Gastroesophageal sphincter (tissue), 4 donors: ENCODE measurements around the gene HPN. TPM values are rescaled to one million over a fixed set of nuclear protein-coding genes. Genes with fewer than 3 reads are reported as not detected.
A peak's percentile ranks its signal among the peaks of the same experiment; 100 is the strongest.
"Not testable (repeated sequence)": the region's sequence is repeated elsewhere in the genome, so short reads cannot be mapped to it uniquely, and the experiment has no call there.

ENCODE experiments used
- ATAC-seq: fragments of 150-250 bp; one replicate; pipeline ENCODE4 v1.9.1; 2016; ENCODE audit warnings: mild to moderate bottlenecking, moderate library complexity
- H3K27ac ChIP-seq, 4 donors: fragments of 200-600 bp; sonication (generic) in 3 of 4; 1 replicate in 3 of 4; 2 replicates in 1 of 4; pipeline ENCODE4 v1.5.1; 2016 to 2019
- H3K27me3 ChIP-seq: fragments of 200-600 bp; sonication (generic); one replicate; pipeline ENCODE4 v1.5.1; 2019
- H3K36me3 ChIP-seq, 2 donors: fragments of 200-600 bp; sonication (generic); one replicate each; pipeline ENCODE4 v1.5.1; 2019; ENCODE audit warnings: control low read depth in 1 of 2
- H3K4me1 ChIP-seq, 3 donors: fragments of 200-600 bp; sonication (generic); 1 replicate in 2 of 3; 2 replicates in 1 of 3; pipeline ENCODE4 v1.5.1; 2016 to 2019; ENCODE audit warnings: control low read depth in 2 of 3
- H3K4me3 ChIP-seq, 2 donors: fragments of 200-600 bp; sonication (generic); one replicate each; pipeline ENCODE4 v1.5.1; 2019; ENCODE audit warnings: mild to moderate bottlenecking in 1 of 2, moderate library complexity in 1 of 2
- H3K9me3 ChIP-seq, 3 donors: fragments of 200-600 bp; sonication (generic); one replicate each; pipeline ENCODE4 v1.5.1; 2017 to 2019; ENCODE audit warnings: control low read depth in 2 of 3
- EP300 ChIP-seq: sonication (generic); formaldehyde crosslinking; IDR thresholded peaks from one replicate; pipeline ENCODE4 v1.6.1; 2017; ENCODE audit warnings: antibody characterized with exemption, mild to moderate bottlenecking
- POLR2A ChIP-seq, 2 donors: fragments of 450-650 bp; IDR thresholded peaks; one replicate each; pipeline ENCODE4 v1.6.1; 2017; ENCODE audit warnings: antibody characterized with exemption in 2 of 2, mild to moderate bottlenecking in 2 of 2, moderate library complexity in 1 of 2
- POLR2AphosphoS5 ChIP-seq: sonication (generic); formaldehyde crosslinking; IDR thresholded peaks from one replicate; pipeline ENCODE4 v1.6.1; 2017; ENCODE audit warnings: antibody characterized with exemption
- WGBS, 2 donors: methylation state at CpG; one replicate each; pipeline ENCODE4 v1.1.5; 2018; ENCODE audit warnings: low coverage in 1 of 2; 5-methylcytosine and 5-hydroxymethylcytosine counted together
- total RNA-seq, 4 donors: library from RNA; depleted of rRNA; stranded (reverse); fragments of >200 nt; gene quantifications; one replicate each; pipeline ENCODE4 v1.1.0, GENCODE V29; 2016
- TF ChIP-seq, protein P1 (sequence below), 4 experiments: fragments of 200-600 bp in 2 of 4; fragments of 450-650 bp in 2 of 4; sonication (generic) in 1 of 4; IDR thresholded peaks; one replicate each; pipeline ENCODE4 v1.5.1; 2017 to 2019; ENCODE audit warnings: antibody characterized with exemption in 4 of 4, mild to moderate bottlenecking in 2 of 4, moderate library complexity in 2 of 4

Gene HPN
- total RNA-seq, 4 donors from 2014 or later = 0.17 to 1.2 (median 0.27) TPM; not detected in 1

DNA sequence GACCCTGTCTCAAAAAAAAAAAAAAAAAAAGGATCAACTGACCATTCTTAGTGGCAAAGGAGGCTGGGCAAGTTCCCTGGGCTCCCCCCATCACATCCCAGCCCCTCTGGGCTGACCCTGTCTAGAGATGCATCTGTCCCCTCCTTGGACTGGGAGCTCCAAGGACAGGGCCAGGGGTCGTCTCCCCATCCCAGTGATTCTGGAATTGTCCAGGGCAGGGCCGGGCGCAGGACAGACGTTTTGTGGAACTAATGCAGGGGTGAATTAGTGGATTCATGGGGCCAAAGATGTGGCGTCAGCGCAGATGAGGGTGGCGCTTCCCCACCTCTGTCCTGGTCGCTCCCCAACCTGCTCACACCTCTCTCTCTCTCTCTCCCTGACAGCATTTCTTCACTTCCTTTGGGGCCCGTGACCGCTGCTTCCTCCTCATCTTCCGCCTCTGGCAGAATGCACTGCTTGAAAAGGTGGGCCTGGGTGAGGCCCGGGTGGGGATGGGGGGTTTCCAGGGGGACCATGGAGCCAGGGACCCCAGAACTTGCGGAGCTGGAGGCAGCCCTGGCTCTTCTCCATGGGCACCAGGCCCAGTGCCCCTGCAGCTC, 30.3 kb upstream of the HPN start:
- Histone ChIP-seq H3K4me3 (no peak overlapping the region), H3K4me1 (peaks cover 0 to 58% (median 5%) of the 10 kb centered on the region in 3 donors), H3K27ac (peak overlapping the region in 1 of 4 donors; percentile 51), H3K36me3 (peaks cover 0 to 74% of the 10 kb centered on the region in 2 donors), H3K9me3 (no peaks in the 10 kb centered on the region), H3K27me3 (no peaks in the 10 kb centered on the region)
- ATAC-seq = no peak
- no peak for TF ChIP-seq POLR2A (IDR thresholded peaks at IDR 0.05)
- TF ChIP-seq, protein P1, sequence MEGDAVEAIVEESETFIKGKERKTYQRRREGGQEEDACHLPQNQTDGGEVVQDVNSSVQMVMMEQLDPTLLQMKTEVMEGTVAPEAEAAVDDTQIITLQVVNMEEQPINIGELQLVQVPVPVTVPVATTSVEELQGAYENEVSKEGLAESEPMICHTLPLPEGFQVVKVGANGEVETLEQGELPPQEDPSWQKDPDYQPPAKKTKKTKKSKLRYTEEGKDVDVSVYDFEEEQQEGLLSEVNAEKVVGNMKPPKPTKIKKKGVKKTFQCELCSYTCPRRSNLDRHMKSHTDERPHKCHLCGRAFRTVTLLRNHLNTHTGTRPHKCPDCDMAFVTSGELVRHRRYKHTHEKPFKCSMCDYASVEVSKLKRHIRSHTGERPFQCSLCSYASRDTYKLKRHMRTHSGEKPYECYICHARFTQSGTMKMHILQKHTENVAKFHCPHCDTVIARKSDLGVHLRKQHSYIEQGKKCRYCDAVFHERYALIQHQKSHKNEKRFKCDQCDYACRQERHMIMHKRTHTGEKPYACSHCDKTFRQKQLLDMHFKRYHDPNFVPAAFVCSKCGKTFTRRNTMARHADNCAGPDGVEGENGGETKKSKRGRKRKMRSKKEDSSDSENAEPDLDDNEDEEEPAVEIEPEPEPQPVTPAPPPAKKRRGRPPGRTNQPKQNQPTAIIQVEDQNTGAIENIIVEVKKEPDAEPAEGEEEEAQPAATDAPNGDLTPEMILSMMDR (IDR thresholded peaks at IDR 0.05) = no peak
- no peak for TF ChIP-seq POLR2AphosphoS5
- TF ChIP-seq EP300 = no peak
- WGBS, 2 donors = 63 to 78% methylated on average over 5 to 7 of the region's 13 CpGs

DNA sequence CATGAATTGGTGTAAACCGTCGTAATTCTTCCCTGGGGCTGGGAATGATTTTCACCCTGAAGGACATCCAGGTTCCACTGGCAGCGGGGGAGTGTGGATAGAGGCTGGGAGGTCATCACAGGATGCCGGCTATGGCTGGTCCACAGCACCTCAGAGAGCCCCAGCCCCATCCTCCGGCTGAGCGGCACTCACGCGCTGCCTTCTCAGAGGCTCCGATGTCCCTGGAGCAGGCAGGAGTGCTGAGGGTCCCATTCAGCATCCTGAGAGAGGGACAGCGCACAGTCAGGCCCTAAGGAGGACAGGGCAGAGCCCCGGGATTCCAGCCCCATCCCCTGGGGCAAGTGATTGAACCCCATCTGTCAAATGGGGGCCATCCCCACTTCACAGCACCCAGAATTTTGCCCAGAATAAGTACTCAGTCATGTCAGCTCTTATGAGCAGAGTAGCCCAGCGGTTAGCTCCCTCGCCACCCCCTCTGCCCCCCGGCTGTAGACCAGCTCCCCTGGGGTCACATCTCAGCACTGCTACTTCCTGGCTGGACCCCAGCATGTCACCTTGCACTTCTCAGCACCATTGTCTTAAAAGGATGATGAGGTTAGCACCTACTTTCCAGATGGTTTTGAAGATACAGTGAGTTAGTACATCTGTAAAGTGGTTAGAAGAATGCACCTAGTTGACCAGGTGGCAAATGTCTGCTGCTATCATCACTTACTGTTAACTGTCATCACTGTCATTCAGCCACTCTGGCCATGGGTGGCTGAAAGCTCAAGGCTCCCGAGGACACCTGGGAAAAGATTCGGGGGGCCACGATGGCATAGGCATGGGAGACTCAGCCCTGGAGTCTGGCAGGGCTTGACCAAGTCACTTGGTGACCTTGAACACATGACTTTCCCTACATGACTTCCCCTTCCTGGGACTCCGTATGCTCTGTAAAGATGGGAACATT, 29.5 kb upstream of the HPN start:
- TF ChIP-seq, protein P1 (IDR thresholded peaks at IDR 0.05) = no peak
- TF ChIP-seq POLR2AphosphoS5 = no peak
- no peak for TF ChIP-seq POLR2A (IDR thresholded peaks at IDR 0.05)
- TF ChIP-seq EP300 = no peak
- Histone ChIP-seq H3K27ac (peak overlapping the region in 2 of 4 donors; percentile 51 to 52), H3K4me1 (peaks cover 0 to 51% (median 5%) of the 10 kb centered on the region in 3 donors), H3K4me3 (no peak overlapping the region), H3K27me3 (no peaks in the 10 kb centered on the region), H3K9me3 (no peaks in the 10 kb centered on the region), H3K36me3 (peaks cover 0 to 74% of the 10 kb centered on the region in 2 donors)
- ATAC-seq = no peak
- WGBS, 2 donors = 64 to 100% methylated on average over 1 to 3 of the region's 18 CpGs

DNA sequence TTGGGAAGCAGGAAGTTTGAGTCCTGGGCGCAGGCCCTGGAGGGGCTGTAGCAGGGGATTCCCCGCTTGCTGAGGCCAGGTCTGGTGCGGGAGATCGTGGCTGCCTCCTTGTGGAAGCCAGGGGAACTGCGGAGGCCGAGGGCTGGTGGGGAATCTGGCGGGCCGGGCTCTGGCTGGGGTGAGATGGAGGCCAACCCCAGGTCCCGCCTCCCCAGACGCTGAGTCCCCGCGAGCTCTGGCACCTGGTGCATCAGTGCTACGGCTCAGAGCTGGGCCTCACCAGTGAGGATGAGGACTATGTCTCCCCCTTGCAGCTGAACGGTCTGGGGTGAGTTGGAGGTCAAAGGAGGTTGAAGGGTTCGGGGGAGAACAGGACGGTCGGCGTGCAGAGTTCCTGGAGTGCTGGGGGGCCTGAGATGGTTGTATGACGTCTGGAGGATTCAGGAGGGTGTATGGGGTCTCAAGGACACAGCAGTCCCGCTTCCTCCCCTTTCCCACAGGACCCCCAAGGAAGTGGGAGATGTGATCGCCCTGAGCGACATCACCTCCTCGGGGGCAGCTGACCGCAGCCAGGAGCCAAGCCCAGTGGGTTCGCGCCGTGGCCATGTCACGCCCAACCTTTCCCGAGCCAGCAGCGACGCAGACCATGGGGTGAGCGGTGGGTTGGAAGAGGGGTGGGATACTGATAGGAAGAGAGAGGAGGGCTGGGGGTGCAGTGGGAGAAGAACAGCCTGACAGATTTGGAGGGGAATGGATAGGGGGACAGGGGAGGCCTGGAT, 28.3 kb upstream of the HPN start:
- H3K4me1 ChIP-seq = peaks cover 0 to 47% (median 5%) of the 10 kb centered on the region in 3 donors
- no peak overlapping the region for H3K4me3 ChIP-seq
- no peaks in the 10 kb centered on the region for H3K27me3 ChIP-seq
- 13 to 26% methylated on average over 12 to 16 of the region's 32 CpGs for WGBS, 2 donors
- peak overlapping the region in 2 of 4 donors; percentile 51 to 52 for H3K27ac ChIP-seq
- no peaks in the 10 kb centered on the region for H3K9me3 ChIP-seq
- TF ChIP-seq, protein P1 (IDR thresholded peaks at IDR 0.05) = peak in 3 of 4 experiments; percentile 96 to 98 (median 97)
- TF ChIP-seq EP300 = no peak
- TF ChIP-seq POLR2AphosphoS5 = peak; percentile 40
- TF ChIP-seq POLR2A (IDR thresholded peaks at IDR 0.05) = no peak
- peaks cover 0 to 85% of the 10 kb centered on the region in 2 donors for H3K36me3 ChIP-seq
- ATAC-seq = peak; percentile 76

DNA sequence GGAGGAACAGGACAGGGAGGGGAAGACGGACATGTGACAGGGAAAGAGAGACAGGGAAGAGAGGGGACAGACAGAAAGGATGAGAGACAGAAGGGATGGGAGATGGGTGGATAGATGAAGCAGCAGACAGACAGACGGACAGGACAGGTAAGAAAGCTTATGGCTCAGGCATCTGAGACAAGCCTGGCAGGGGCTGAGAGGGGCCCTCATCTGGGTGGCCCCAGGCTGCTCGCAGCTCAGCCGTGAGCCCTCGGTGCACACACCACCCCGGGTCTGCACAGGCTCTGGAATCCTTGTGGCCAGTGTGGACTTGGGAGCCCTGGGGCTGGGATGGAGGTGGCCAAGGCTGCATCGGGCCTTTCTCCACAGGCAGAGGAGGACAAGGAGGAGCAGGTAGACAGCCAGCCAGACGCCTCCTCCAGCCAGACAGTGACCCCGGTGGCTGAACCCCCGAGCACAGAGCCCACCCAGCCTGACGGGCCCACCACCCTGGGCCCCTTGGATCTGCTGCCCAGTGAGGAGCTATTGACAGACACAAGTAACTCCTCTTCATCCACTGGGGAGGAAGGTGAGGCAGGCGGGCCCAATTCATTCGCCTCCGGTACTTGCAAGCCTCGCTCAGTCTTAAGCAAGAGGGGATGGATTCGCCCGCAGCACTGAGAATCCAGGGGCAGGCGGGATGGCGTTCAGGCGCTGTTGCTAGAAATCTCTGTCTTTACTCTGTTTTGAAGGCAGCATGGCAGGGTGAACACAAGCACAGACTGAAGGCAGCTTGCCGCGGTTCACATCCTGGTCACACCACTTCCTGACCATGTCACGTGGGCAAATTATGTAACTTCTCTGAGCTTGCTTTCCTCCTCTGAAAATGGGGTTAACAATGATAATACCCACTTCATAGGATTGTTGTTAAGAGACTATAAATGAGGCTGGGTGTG, 27.4 kb upstream of the HPN start:
- Histone ChIP-seq H3K9me3 (no peaks in the 10 kb centered on the region), H3K27ac (peak overlapping the region in 2 of 4 donors; percentile 51 to 52)

DNA sequence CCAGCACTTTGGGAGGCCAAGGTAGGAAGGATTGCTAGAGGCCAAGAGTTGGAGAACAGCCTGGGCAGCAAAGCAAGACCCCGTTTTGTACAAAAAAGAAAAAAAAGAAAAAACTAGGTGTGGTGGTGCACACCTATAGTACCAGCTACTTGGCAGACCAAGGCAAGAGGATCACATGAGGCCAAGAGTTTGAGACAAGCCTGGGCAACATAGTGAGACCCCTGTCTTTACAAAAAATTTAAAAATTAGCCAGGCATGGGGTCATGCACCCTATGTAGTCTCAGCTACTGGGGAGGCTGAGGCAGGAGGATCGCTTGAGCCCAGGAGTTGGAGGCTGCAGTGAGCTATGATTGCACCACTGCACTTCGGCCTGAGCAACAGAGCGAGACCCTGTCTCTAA, 26.7 kb upstream of the HPN start:
- peaks cover 0 to 91% of the 10 kb centered on the region in 2 donors for H3K36me3 ChIP-seq
- H3K27ac ChIP-seq = not testable (repeated sequence)
- 89% methylated on average over 4 of the region's 4 CpGs for WGBS, 2 donors

More for the DNA sequence above, 27.4 kb upstream of the HPN start:
- Histone ChIP-seq H3K27me3 (no peaks in the 10 kb centered on the region), H3K4me1 (peaks cover 0 to 42% (median 5%) of the 10 kb centered on the region in 3 donors), H3K36me3 (peaks cover 0 to 91% of the 10 kb centered on the region in 2 donors), H3K4me3 (no peak overlapping the region)
- 62 to 88% methylated on average over 6 to 8 of the region's 23 CpGs for WGBS, 2 donors
- TF ChIP-seq POLR2AphosphoS5 (no peak), POLR2A (IDR thresholded peaks at IDR 0.05) (no peak), EP300 (no peak)
- TF ChIP-seq, protein P1 (IDR thresholded peaks at IDR 0.05) = no peak
- no peak for ATAC-seq

More for the DNA sequence above, 26.7 kb upstream of the HPN start:
- H3K4me3 ChIP-seq, ATAC-seq, H3K27me3 ChIP-seq, H3K9me3 ChIP-seq: not testable (repeated sequence)
- peaks cover 0 to 36% (median 5%) of the 10 kb centered on the region in 3 donors for H3K4me1 ChIP-seq
